GM10847 (cell line): ENCODE measurements around the gene ARID1B.

Source experiments
- POLR2A ChIP-seq: IDR thresholded peaks from 2 replicates; pipeline ENCODE4 v1.6.1; 2011; ENCODE audit not compliant: insufficient read length; ENCODE audit errors: extremely low read depth

ARID1B gene

GRCh38 chr6:156865019-156865629, 87.9 kb downstream of the ARID1B start:
- TF ChIP-seq POLR2A = no peak

- no peak for TF ChIP-seq POLR2A
Measured at GRCh38 chr6:156866220-156867015, 89.2 kb downstream of the ARID1B start.

- no peak for TF ChIP-seq POLR2A
Measured at GRCh38 chr6:156867121-156867520, 89.9 kb downstream of the ARID1B start.

GRCh38 chr6:156868385-156868784, 91.2 kb downstream of the ARID1B start:
- no peak for TF ChIP-seq POLR2A

GRCh38 chr6:156869980-156870398, 92.8 kb downstream of the ARID1B start:
- no peak for TF ChIP-seq POLR2A

GRCh38 chr6:156870924-156871539, 93.9 kb downstream of the ARID1B start:
- TF ChIP-seq POLR2A = no peak

GRCh38 chr6:156872903-156873302, 95.7 kb downstream of the ARID1B start:
- no peak for TF ChIP-seq POLR2A

- TF ChIP-seq POLR2A = no peak
Measured at GRCh38 chr6:156873654-156874380, 96.6 kb downstream of the ARID1B start.

- TF ChIP-seq POLR2A = no peak
Measured at GRCh38 chr6:156875062-156875461, 97.9 kb downstream of the ARID1B start.

GRCh38 chr6:156876302-156876701, 99.1 kb downstream of the ARID1B start:
- no peak for TF ChIP-seq POLR2A

- no peak for TF ChIP-seq POLR2A
Measured at GRCh38 chr6:156877126-156877863, 100.1 kb downstream of the ARID1B start.

GRCh38 chr6:156878681-156879080, 101.5 kb downstream of the ARID1B start:
- TF ChIP-seq POLR2A = no peak

GRCh38 chr6:156879186-156879585, 102.0 kb downstream of the ARID1B start:
- no peak for TF ChIP-seq POLR2A

- no peak for TF ChIP-seq POLR2A
Measured at GRCh38 chr6:156879591-156879990, 102.4 kb downstream of the ARID1B start.

GRCh38 chr6:156880913-156881312, 103.7 kb downstream of the ARID1B start:
- TF ChIP-seq POLR2A = no peak
